HUES64 (cell line): Measurements from ENCODE around the gene IPO9. TPM values are rescaled to one million over a fixed set of nuclear protein-coding genes. Genes with fewer than 3 reads are reported as not detected.

Experiments used
- H3K27ac ChIP-seq: 2 replicates; pipeline ENCODE4 v1.7.0; 2013; ENCODE audit warnings: low read depth, low read length, inconsistent platforms
- H3K27me3 ChIP-seq: 2 replicates; pipeline ENCODE4 v1.6.1; 2013; ENCODE audit warnings: mild to moderate bottlenecking, low read length; ENCODE audit not compliant: insufficient read depth
- H3K36me3 ChIP-seq: 2 replicates; pipeline ENCODE4 v1.6.1; 2013; ENCODE audit warnings: mild to moderate bottlenecking, low read length; ENCODE audit not compliant: insufficient read depth
- H3K4me1 ChIP-seq: 2 replicates; pipeline ENCODE4 v1.6.1; 2013; ENCODE audit warnings: mild to moderate bottlenecking, low read length, moderate library complexity; ENCODE audit not compliant: insufficient read depth
- H3K4me3 ChIP-seq: 2 replicates; pipeline ENCODE4 v1.5.1; 2013; ENCODE audit warnings: mild to moderate bottlenecking, low read length, moderate library complexity
- H3K9ac ChIP-seq: 2 replicates; pipeline ENCODE4 v1.6.1; 2013; ENCODE audit warnings: mild to moderate bottlenecking, low read depth, low read length
- H3K9me3 ChIP-seq: 2 replicates; pipeline ENCODE4 v1.6.1; 2013; ENCODE audit warnings: low read depth, low read length; ENCODE audit not compliant: insufficient read depth
- WGBS: fragments of 150-250, 120-280 bp; methylation state at CpG from one replicate; pipeline ENCODE4 v1.1.7; 2013; ENCODE audit warnings: missing lambda C conversion rate; 5-methylcytosine and 5-hydroxymethylcytosine counted together
- polyA plus RNA-seq, 2 experiments: library from polyadenylated mRNA; stranded (reverse); fragments of 50-300 nt; gene quantifications; one replicate each; pipeline ENCODE4 v1.2.3, GENCODE V29; 2013

Gene IPO9
- 51.3 TPM for polyA plus RNA-seq (2013, experiment 1 of 2)
- 59.3 TPM for polyA plus RNA-seq (2013, experiment 2 of 2)

GRCh38 chr1:201828820-201829774, at the start of gene IPO9:
TSS of gene IPO9 (plus strand) at chr1:201829157. CDS start at chr1:201829210, 53 bp downstream.
- H3K9ac ChIP-seq: peak within 1 kb of the TSS; percentile 99
- H3K27ac ChIP-seq: peak within 1 kb of the TSS; percentile 93
- H3K9me3 ChIP-seq: no peaks in the 10 kb centered on the region
- H3K27me3 ChIP-seq: no peaks in the 10 kb centered on the region
- no peaks in the 10 kb centered on the region for H3K36me3 ChIP-seq
- under 1% methylated on average over 58 of the region's 58 CpGs for whole genome bisulfite sequencing
- H3K4me1 ChIP-seq: peaks cover 14% of the 10 kb centered on the region; the same call in 1 of the 2 replicates
- H3K4me3 ChIP-seq: peak within 1 kb of the TSS; percentile 99

GRCh38 chr1:201779351-201779880, 49.5 kb upstream of the IPO9 start:
- no peak overlapping the region for H3K9ac ChIP-seq
- H3K27ac ChIP-seq: no peak overlapping the region
- no peaks in the 10 kb centered on the region for H3K4me1 ChIP-seq
- H3K9me3 ChIP-seq: peaks cover 8% of the 10 kb centered on the region
- peaks cover 44% of the 10 kb centered on the region for H3K36me3 ChIP-seq
- H3K27me3 ChIP-seq: no peaks in the 10 kb centered on the region
- 94% methylated on average over 6 of the region's 6 CpGs for WGBS
- no peak overlapping the region for H3K4me3 ChIP-seq

GRCh38 chr1:201780952-201781351, 48.0 kb upstream of the IPO9 start:
- WGBS: 95% methylated on average over 6 of the region's 6 CpGs

GRCh38 chr1:201781437-201781836, 47.5 kb upstream of the IPO9 start:
- H3K4me3 ChIP-seq: no peak overlapping the region
- no peaks in the 10 kb centered on the region for H3K4me1 ChIP-seq
- peaks cover 8% of the 10 kb centered on the region for H3K9me3 ChIP-seq
- no peaks in the 10 kb centered on the region for H3K27me3 ChIP-seq
- WGBS: 91% methylated on average over 1 of the region's 1 CpG
- H3K9ac ChIP-seq: no peak overlapping the region
- peaks cover 60% of the 10 kb centered on the region for H3K36me3 ChIP-seq
- H3K27ac ChIP-seq: no peak overlapping the region

More at GRCh38 chr1:201780952-201781351, 48.0 kb upstream of the IPO9 start:
- no peaks in the 10 kb centered on the region for H3K27me3 ChIP-seq
- no peak overlapping the region for H3K27ac ChIP-seq
- peaks cover 8% of the 10 kb centered on the region for H3K9me3 ChIP-seq
- H3K9ac ChIP-seq: no peak overlapping the region
- H3K4me3 ChIP-seq: no peak overlapping the region
- H3K4me1 ChIP-seq: no peaks in the 10 kb centered on the region
- peaks cover 55% of the 10 kb centered on the region for H3K36me3 ChIP-seq

GRCh38 chr1:201782353-201782752, 46.6 kb upstream of the IPO9 start:
- peaks cover 8% of the 10 kb centered on the region for H3K9me3 ChIP-seq
- WGBS: 95% methylated on average over 12 of the region's 12 CpGs
- no peaks in the 10 kb centered on the region for H3K4me1 ChIP-seq
- no peak overlapping the region for H3K9ac ChIP-seq
- peaks cover 69% of the 10 kb centered on the region for H3K36me3 ChIP-seq
- H3K4me3 ChIP-seq: no peak overlapping the region
- no peaks in the 10 kb centered on the region for H3K27me3 ChIP-seq
- no peak overlapping the region for H3K27ac ChIP-seq

GRCh38 chr1:201783058-201783457, 45.9 kb upstream of the IPO9 start:
- Histone ChIP-seq H3K4me3 (no peak overlapping the region), H3K9me3 (peaks cover 8% of the 10 kb centered on the region), H3K4me1 (no peaks in the 10 kb centered on the region), H3K27ac (no peak overlapping the region), H3K9ac (no peak overlapping the region), H3K27me3 (no peaks in the 10 kb centered on the region), H3K36me3 (peaks cover 76% of the 10 kb centered on the region)
- WGBS: 96% methylated on average over 2 of the region's 2 CpGs

GRCh38 chr1:201783572-201783971, 45.4 kb upstream of the IPO9 start:
- 83% methylated on average over 6 of the region's 6 CpGs for WGBS
- Histone ChIP-seq H3K4me1 (no peaks in the 10 kb centered on the region), H3K9me3 (peaks cover 8% of the 10 kb centered on the region), H3K4me3 (no peak overlapping the region), H3K27me3 (no peaks in the 10 kb centered on the region), H3K36me3 (peaks cover 81% of the 10 kb centered on the region), H3K9ac (no peak overlapping the region), H3K27ac (no peak overlapping the region)

GRCh38 chr1:201785291-201785690, 43.7 kb upstream of the IPO9 start:
- peaks cover 95% of the 10 kb centered on the region for H3K36me3 ChIP-seq
- no peak overlapping the region for H3K9ac ChIP-seq
- H3K27me3 ChIP-seq: no peaks in the 10 kb centered on the region
- peaks cover 8% of the 10 kb centered on the region for H3K9me3 ChIP-seq
- no peak overlapping the region for H3K27ac ChIP-seq
- no peaks in the 10 kb centered on the region for H3K4me1 ChIP-seq
- H3K4me3 ChIP-seq: no peak overlapping the region
- no CpG with 5 or more reads among the region's 2 CpGs for WGBS

GRCh38 chr1:201786824-201787223, 42.1 kb upstream of the IPO9 start:
- H3K27me3 ChIP-seq: no peaks in the 10 kb centered on the region

GRCh38 chr1:201788296-201788695, 40.7 kb upstream of the IPO9 start:
- H3K4me1 ChIP-seq: no peaks in the 10 kb centered on the region
- H3K27me3 ChIP-seq: no peaks in the 10 kb centered on the region
- 95% methylated on average over 18 of the region's 18 CpGs for WGBS
- H3K9ac ChIP-seq: no peak overlapping the region
- peaks cover 85% of the 10 kb centered on the region for H3K36me3 ChIP-seq
- H3K9me3 ChIP-seq: no peaks in the 10 kb centered on the region
- H3K27ac ChIP-seq: no peak overlapping the region
- no peak overlapping the region for H3K4me3 ChIP-seq

More at GRCh38 chr1:201786824-201787223, 42.1 kb upstream of the IPO9 start:
- H3K4me1 ChIP-seq: no peaks in the 10 kb centered on the region
- peaks cover 4% of the 10 kb centered on the region; the same call in 1 of the 2 replicates for H3K9me3 ChIP-seq
- H3K4me3 ChIP-seq: no peak overlapping the region
- no peak overlapping the region for H3K9ac ChIP-seq
- WGBS: 98% methylated on average over 5 of the region's 5 CpGs
- no peak overlapping the region for H3K27ac ChIP-seq
- H3K36me3 ChIP-seq: peaks cover 95% of the 10 kb centered on the region

- no peak overlapping the region for H3K9ac ChIP-seq
- no peaks in the 10 kb centered on the region for H3K27me3 ChIP-seq
- H3K27ac ChIP-seq: no peak overlapping the region
- no peak overlapping the region for H3K4me3 ChIP-seq
- no peaks in the 10 kb centered on the region for H3K4me1 ChIP-seq
- peaks cover 84% of the 10 kb centered on the region for H3K36me3 ChIP-seq
- WGBS: 95% methylated on average over 5 of the region's 5 CpGs
- H3K9me3 ChIP-seq: no peaks in the 10 kb centered on the region
Measured at GRCh38 chr1:201789245-201789644, 39.7 kb upstream of the IPO9 start.
